ENCODE data around the gene PLEKHM2. TPM values are rescaled to one million over a fixed set of nuclear protein-coding genes. Genes with fewer than 3 reads are reported as not detected.
A peak's percentile ranks its signal among the peaks of the same experiment; 100 is the strongest.

Gene PLEKHM2
- total and polyA plus RNA-seq, 2 of the 8 experiments (the other 6 are each of a cell fraction or from before 2014, with no cell fraction given): 38.3 to 47.6 TPM

GRCh38 chr1:15683345-15684039 is 628 bp upstream of the PLEKHM2 start:
- no peak overlapping the region for H3K14ac ChIP-seq (ENCODE audit: insufficient read length)
- H4K91ac ChIP-seq (replicated peaks; ENCODE audit: insufficient read length, low read length): no peak overlapping the region
- peaks cover 0 to 3% of the 10 kb centered on the region in 2 experiments for H4K20me1 ChIP-seq (replicated peaks in 1 of 2; ENCODE audit: control insufficient read depth in 1 of 2, insufficient read depth in 2 of 2, low read length in 2 of 2)
- no peaks in the 10 kb centered on the region for H3K27me3 ChIP-seq (replicated peaks in 1 of 4; ENCODE audit: control insufficient read depth in 3 of 4, extremely low read depth in 1 of 4, insufficient read depth in 3 of 4, low read length in 3 of 4)
- no peak overlapping the region for H2BK15ac ChIP-seq (ENCODE audit: low read length)
- H2BK5ac ChIP-seq (ENCODE audit: low read depth, low read length): no peak overlapping the region
- no peak overlapping the region for H4K5ac ChIP-seq (ENCODE audit: insufficient read length, low read depth, low read length)
- CTCF ChIA-PET (ENCODE audit: partially characterized antibody): no interaction called here
- peaks cover 2% of the 10 kb centered on the region; the same call in 1 of the 2 replicates for H3K23me2 ChIP-seq (ENCODE audit: low read depth, low read length)
- no peaks in the 10 kb centered on the region for H3K36me3 ChIP-seq (ENCODE audit: control insufficient read depth in 2 of 4, insufficient read depth in 4 of 4, low read length in 3 of 4)
- peak overlapping the region; percentile 78; the same call in 1 of the 2 replicates for H3K18ac ChIP-seq (ENCODE audit: extremely low read depth, low read length)
- H3K4me3 ChIP-seq (ENCODE audit: extremely low read depth in 1 of 4, insufficient read depth in 2 of 4, low read depth in 3 of 4, low read length in 4 of 4): peak overlapping the region; percentile 42 to 81 (median 46)
- H3K79me1 ChIP-seq (ENCODE audit: low read depth, low read length): peaks cover 3% of the 10 kb centered on the region
- H2BK12ac ChIP-seq (ENCODE audit: low read depth, low read length): no peak overlapping the region
- H3K23ac ChIP-seq (ENCODE audit: insufficient read length): no peak overlapping the region
- peak overlapping the region; percentile 80 for H4K8ac ChIP-seq (ENCODE audit: extremely low read depth, insufficient read depth, low read length)
- H2BK20ac ChIP-seq (ENCODE audit: low read length): no peak overlapping the region
- peaks cover 6 to 28% of the 10 kb centered on the region in 2 experiments for H3K79me2 ChIP-seq (ENCODE audit: control insufficient read depth in 1 of 2, insufficient read depth in 2 of 2, low read length in 2 of 2)
- no peaks in the 10 kb centered on the region for H3K9me3 ChIP-seq (ENCODE audit: insufficient read depth in 2 of 2, low read depth in 1 of 2, low read length in 1 of 2)
- H2BK120ac ChIP-seq (replicated peaks; ENCODE audit: low read depth, low read length): no peak overlapping the region
- 61% methylated on average over 17 of the region's 18 CpGs; no CpG with 5 or more reads in 1 of the 2 experiments for WGBS, 2 experiments (ENCODE audit: extremely low coverage in 1 of 2, insufficient coverage in 1 of 2, insufficient read length in 1 of 2, insufficient replicate concordance in 2 of 2, low coverage in 1 of 2, low lambda C conversion rate in 2 of 2, missing lambda C conversion rate in 1 of 2)
- H2AFZ ChIP-seq (ENCODE audit: low read length): no peak overlapping the region; the same call in 1 of the 2 replicates
- FAIRE-seq (no peak), DNase-seq (ENCODE audit: low read depth in 1 of 2, low spot score in 2 of 2) (no peak)
- H3K4me1 ChIP-seq (replicated peaks in 1 of 4; ENCODE audit: control insufficient read depth in 3 of 4, insufficient read depth in 4 of 4, low read length in 3 of 4): peaks cover 0 to 3% (median 0%) of the 10 kb centered on the region in 4 experiments; a peak in 2 of 7 replicates
- peak overlapping the region in 3 of 4 experiments; percentile 48 to 88 (median 59); a peak in 5 of 7 replicates for H3K9ac ChIP-seq (replicated peaks in 1 of 4; ENCODE audit: extremely low read depth in 1 of 4, low read depth in 3 of 4, low read length in 3 of 4)
- TF ChIP-seq TEAD4 (IDR thresholded peaks at IDR 0.05; ENCODE audit: low read depth, low read length): no peak
- H3K56ac ChIP-seq (replicated peaks; ENCODE audit: insufficient read length, low read depth, low read length): peak overlapping the region; percentile 46
- no peak overlapping the region for H3K27ac ChIP-seq (ENCODE audit: low read depth, low read length)
- no peak overlapping the region for H2AK5ac ChIP-seq (ENCODE audit: low read depth, low read length)
- POLR2A ChIA-PET (ENCODE audit: partially characterized antibody): no interaction called here
- peak overlapping the region; percentile 56 to 78; a peak in 3 of 4 replicates for H3K4me2 ChIP-seq (ENCODE audit: insufficient read depth in 1 of 2, low read depth in 2 of 2, low read length in 2 of 2)
- peak overlapping the region; percentile 38 for H3K4ac ChIP-seq (replicated peaks; ENCODE audit: insufficient read length, low read depth, low read length)

Measured in H1 (cell line).